Fibroblast of peridontal ligament (primary cell): Measurements from ENCODE around the gene NR3C1.

ENCODE experiments used
- DNase-seq: peaks from one replicate; pipeline ENCODE4 v3.0.0-alpha.2; 2010; ENCODE audit errors: extremely low read depth

NR3C1 gene

GRCh38 chr5:143311428-143311827, 92.1 kb downstream of the NR3C1 start:
- no peak for DNase-seq

DNA sequence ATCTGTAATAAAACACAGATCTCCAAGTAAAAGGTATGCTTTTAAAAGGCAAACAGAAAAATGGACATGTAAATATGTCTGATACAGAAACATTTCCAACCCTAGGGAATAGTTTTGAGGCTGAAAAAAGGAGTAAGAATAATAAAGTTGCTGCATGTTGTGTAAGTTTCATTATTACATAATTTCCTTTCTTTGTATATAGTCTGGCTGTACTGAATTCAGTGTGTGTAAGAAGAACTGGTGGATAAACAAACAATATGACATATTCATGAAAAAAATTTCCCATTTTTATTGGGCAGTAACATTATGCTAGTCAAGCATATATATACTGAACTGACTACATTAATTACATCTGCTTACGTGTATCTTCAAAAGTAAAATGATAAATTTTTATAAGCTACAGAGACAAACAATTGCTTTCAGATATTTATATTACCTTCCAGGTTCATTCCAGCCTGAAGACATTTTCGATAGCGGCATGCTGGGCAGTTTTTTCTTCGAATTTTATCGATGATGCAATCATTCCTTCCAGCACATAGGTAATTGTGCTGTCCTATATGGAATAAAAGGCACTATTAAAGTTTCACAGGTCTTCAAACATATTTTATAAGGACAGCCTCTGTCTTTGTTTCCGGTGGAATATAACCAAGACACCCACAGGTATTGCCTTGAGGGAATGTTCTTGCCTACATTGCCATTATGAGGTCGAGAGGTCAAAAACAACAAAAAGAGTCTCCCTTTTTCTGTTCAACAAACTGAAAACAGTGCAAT, 93.6 kb downstream of the NR3C1 start:
- peak; percentile 75 for DNase-seq

DNA sequence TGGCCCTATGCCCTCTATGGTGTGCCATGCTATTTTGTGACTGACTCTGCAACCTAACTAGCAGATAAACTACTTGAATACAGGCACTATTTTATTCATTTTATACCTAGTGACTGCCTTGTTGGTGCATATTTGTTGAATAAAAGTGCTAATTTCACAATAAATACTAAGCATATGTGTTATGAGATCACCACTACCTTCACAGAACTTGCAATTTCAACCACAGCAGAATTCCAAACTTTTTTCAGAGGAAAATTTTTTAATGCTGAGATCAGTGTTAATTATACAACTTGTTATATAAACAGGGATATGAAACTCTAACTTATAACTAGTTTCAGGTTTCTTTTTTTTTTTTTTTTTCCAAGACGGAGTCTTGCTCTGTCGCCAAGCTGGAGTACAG, 94.8 kb downstream of the NR3C1 start:
- DNase-seq: peak; percentile 62

DNA sequence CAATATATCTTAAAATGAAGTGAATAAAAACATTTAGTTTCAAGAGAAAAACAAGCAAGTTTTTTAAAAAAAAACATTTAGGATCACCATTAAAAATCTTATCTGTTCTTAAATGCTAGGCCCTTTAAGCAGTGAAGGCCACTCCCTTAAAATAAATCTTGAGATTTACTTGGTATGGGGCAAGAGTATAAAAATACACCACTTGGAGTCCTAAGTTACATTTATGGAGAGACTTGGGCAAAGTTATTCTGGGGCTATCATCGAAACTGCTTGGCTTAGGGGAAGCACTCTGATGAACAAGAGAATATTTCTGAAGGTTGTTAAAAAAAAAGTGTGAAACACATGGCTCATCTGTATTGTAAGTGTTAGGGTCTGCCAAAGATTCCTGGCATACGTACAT, 97.4 kb downstream of the NR3C1 start:
- no peak for DNase-seq

DNA sequence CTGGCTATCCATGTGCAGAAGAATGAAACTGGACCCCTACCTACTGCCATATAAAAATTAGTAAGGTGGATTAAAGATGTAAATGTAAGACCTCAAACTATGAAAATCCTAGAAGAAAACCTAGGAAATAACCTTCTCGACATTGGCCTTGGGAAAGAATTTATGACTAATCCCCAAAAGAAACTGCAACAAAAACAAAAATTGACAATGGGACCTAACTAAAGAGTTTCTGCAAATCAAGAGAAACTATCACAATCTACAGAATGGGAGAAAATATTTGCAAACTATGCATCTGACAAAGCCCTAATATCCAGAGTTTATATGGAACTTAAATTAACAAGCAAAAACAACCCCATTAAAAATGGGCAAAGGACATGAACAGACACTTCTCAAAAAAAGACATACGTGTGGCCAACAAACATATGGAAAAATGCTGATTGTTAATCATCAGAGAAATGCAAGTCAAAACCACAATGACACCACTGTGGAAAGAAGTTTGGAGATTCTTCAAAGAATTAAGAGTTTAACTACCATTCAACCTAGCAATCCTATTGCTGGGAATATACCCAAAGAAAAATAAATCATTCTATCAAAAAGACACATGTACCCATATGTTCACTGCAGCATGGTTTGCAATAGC, 98.5 kb downstream of the NR3C1 start:
- peak; percentile 49 for DNase-seq

- DNase-seq: peak; percentile 62
Measured at GRCh38 chr5:143302341-143303045, 101.0 kb downstream of the NR3C1 start.

DNA sequence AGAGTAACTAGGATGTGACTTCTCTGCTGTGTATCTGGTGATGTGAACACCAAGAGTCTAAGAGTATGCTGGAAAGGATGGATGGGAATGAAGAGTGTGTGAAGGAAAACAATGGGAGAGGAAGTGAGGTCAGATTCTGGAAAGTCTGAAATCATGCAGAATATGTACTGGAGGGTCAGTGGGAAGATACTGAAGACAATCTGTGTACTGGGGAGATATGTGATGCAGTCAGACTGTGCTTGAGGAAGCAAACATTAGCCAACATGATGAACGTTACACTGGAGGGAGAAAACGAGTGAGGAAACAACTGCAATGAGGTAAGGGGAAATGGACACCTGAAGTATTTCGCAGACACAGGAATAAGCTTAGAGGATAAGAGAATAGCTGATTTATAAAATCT, 105.7 kb downstream of the NR3C1 start:
- DNase-seq: no peak

DNA sequence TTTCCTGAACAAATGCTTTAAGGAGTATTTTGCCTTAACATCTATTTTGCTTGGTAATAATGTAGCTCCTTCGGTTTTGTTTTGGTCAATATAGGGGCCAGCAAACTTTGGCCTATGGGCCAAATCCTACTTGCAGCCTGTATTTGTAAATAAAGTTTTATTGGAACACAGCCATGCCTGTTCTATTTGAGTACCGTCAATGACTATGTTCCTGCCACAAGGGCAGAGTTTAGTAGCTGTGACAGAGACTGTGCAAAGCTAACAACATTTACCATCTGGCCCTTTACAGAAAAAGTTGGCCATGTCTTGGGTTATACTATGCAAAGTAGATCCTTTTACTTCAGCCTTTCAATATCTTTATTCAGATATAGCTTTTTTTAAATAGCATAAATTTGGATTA, 113.4 kb downstream of the NR3C1 start:
- DNase-seq: no peak

DNA sequence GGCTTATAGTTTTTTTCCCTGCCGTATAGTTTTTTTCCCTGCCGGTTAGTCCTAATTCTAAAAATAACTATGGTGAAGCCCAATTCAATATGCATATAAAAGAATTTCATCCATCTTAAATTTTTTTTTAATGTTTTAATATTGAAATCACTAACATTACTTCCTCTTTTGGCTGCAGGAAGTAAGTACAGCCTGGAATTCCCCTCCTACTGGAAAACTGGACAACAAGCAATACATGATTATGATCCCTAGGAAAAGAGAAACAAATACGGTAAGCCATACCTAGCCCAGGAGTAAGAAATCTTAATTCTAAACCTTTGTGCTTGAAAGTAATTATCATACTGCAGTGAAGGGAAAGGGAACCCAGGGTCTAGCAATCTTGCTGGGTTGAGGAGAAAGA, 119.0 kb downstream of the NR3C1 start:
- no peak for DNase-seq

- no peak for DNase-seq
Measured at GRCh38 chr5:143284002-143284401, 119.5 kb downstream of the NR3C1 start.

DNA sequence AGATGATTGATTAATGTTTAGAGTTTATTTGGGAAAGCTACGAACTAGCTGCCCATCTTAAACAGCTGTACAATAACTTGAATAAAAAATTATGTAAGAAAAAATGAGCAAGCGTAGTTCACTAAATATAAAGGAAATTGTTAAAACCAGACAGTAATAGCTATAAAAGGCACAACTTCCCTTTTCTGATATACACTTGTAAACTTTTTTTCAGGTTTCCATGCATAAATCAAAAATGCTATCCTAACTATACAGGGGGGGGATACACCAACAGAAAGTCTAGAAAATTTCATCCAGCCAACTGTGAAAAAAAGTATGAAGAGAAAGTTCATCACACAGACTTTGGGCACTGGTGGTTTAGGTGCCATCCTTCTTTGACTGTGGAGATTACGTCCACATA, 122.3 kb downstream of the NR3C1 start:
- no peak for DNase-seq

- DNase-seq: no peak
Measured at GRCh38 chr5:143279698-143280097, 123.8 kb downstream of the NR3C1 start.

GRCh38 chr5:143277536-143277935, 126.0 kb downstream of the NR3C1 start:
- DNase-seq: no peak

DNA sequence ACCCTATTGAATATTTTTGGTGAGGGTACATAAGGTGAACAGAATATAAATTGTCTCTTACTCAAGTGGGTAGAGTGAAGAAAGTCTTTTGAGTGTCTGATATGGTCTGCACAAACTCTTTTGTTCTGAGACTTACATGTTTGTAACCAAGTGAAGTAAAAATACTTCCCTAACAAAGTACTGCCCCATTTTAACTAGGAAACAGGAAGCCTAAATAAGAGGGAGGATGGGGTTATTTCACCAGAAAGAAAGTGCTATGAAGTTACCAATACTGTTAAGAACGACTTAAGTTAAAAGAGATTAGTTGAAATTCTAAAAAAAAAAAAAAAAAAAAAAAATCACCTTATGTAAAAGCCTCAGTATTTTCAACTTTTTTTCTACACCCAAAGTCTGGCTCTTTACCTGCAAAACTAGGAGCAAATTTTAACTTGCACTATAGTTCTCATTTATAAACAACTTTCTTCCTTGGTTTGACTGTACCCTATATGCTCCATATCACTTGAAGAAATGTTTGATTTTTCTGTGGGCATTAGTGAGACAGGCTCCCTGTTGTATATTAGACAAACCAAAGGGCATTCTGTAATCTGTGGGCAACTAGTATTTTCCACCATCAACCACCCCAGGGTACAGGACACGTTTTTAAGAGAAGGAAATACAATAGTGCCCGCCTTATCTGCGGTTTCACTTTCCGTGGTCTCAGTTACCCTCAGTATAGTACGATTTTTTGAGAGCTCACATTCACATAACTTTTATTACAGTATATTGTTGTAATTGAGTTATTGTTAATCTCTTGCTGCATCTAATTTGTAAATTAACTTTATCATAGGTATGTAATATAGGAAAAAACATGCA, 127.7 kb downstream of the NR3C1 start:
- no peak for DNase-seq

DNA sequence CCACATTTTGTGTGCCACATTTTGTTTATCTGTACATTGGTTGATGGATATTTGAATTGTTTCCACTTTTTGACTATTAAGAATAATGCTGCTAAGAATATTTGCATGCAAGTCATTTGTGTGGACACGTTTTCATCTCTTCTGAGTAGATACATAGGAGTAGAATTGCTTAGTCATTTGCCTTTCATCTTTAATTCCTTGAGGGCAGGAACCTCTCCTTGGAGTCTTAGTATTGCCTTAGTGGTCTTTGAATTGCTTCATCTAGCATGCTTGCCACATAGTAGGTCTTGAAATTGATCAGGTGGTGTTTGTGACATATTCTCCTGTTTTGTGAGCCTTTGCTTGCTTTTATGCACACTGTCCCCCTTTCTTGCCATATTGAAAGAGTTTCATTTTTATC, 128.5 kb downstream of the NR3C1 start:
- DNase-seq: no peak

DNA sequence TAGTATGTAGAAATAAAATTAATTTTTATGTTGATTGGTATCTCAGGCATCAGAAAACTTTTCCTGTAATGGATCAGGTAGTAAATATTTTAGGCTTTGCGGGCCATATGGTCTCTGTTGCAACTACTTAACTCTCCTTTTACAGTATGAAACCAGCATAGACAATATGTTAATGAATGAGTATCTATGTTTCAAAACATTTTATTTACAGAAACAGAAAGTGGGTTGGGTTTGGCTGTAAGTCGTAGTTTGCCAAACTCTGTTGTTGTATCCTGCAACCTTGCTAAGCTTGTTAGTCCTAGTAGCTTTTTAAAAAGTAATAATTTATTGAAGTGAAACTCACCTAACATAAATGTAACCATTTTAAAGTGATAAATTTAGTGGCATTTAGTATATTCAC, 132.1 kb downstream of the NR3C1 start:
- no peak for DNase-seq

DNA sequence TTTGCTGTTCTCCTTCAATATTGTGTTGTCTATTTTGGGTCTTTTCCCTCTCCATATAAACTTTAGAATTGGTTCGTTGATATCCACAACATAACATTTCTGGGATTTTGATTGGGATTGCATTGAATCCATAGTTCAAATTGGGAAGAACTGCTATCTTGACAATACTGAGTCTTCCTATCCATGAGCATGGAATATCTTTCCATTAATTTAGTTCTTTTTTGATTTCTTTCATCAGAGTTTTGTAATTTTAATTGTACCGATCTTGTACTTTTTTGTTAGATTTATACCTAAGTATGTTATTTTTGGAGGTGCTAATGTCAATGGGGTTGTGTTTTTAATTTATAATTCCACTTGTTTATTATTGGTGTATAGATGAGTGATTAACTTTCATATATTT, 135.1 kb downstream of the NR3C1 start:
- DNase-seq: no peak

GRCh38 chr5:143267186-143267585, 136.3 kb downstream of the NR3C1 start:
- no peak for DNase-seq

DNA sequence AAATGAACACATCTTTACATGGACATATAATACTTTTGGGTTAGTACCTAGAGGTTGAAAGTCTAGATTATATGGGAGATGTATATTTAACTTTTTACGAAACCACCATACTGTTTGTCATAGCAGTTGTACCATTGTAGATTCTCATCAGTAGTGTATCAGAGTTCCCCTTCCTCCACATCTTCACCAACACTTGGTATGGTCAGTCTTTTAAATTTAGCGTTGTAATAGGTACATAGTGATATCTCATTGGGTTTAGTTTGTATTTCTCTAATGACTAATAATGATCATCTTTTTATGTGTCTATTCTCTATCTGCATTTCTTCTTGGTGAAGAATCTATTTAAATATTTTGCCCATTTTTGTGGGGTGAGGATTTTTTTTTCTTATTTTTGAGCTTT, 137.5 kb downstream of the NR3C1 start:
- no peak for DNase-seq

GRCh38 chr5:143263272-143263810, 140.1 kb downstream of the NR3C1 start:
- no peak for DNase-seq

- peak; percentile 96 for DNase-seq
Measured at GRCh38 chr5:143262393-143263174, 140.9 kb downstream of the NR3C1 start.
